Hepatocyte (in vitro differentiated cells): ENCODE results near the gene PCDHGA8.

Experiments used
- EZH2 ChIP-seq: fragments of 200-600 bp; sonication (generic); IDR thresholded peaks from 2 replicates; pipeline ENCODE4 v1.6.1; 2016; ENCODE audit warnings: antibody characterized with exemption, mild to moderate bottlenecking, borderline replicate concordance
- EZH2phosphoT487 ChIP-seq: fragments of 200-600 bp; sonication (generic); IDR thresholded peaks from one replicate; pipeline ENCODE4 v1.6.1; 2018; ENCODE audit warnings: antibody characterized with exemption, mild to moderate bottlenecking, low read depth, moderate library complexity; ENCODE audit not compliant: unreplicated experiment, severe bottlenecking
- TF ChIP-seq, protein P1 (sequence below): fragments of 200-600 bp; sonication (generic); IDR thresholded peaks from 2 replicates; pipeline ENCODE4 v1.5.1; 2016; ENCODE audit warnings: antibody characterized with exemption, mild to moderate bottlenecking; ENCODE audit not compliant: poor library complexity

DNA sequence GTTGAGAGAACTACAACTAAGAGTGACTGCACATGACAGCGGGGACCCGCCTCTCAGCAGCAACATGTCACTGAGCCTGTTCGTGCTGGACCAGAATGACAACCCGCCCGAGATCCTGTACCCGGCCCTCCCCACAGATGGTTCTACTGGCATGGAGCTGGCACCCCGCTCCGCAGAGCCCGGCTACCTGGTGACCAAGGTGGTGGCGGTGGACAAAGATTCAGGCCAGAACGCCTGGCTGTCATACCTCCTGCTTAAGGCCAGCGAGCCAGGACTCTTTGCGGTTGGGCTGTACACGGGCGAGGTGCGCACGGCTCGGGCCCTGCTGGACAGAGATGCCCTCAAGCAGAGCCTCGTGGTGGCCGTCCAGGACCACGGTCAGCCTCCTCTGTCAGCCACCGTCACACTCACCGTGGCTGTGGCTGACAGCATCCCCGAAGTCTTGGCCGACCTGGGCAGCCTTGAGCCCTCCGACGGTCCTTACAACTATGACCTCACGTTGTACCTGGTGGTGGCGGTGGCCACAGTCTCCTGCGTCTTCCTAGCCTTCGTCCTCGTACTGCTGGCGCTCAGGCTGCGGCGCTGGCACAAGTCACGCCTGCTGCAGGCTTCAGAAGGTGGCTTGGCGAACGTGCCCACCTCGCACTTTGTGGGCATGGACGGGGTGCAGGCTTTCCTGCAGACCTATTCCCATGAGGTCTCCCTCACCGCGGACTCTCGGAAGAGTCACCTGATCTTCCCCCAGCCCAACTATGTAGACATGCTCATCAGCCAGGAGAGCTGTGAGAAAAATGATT lies 7.8 kb upstream of the PCDHGA8 start:
- no peak for TF ChIP-seq EZH2
- TF ChIP-seq, protein P1, sequence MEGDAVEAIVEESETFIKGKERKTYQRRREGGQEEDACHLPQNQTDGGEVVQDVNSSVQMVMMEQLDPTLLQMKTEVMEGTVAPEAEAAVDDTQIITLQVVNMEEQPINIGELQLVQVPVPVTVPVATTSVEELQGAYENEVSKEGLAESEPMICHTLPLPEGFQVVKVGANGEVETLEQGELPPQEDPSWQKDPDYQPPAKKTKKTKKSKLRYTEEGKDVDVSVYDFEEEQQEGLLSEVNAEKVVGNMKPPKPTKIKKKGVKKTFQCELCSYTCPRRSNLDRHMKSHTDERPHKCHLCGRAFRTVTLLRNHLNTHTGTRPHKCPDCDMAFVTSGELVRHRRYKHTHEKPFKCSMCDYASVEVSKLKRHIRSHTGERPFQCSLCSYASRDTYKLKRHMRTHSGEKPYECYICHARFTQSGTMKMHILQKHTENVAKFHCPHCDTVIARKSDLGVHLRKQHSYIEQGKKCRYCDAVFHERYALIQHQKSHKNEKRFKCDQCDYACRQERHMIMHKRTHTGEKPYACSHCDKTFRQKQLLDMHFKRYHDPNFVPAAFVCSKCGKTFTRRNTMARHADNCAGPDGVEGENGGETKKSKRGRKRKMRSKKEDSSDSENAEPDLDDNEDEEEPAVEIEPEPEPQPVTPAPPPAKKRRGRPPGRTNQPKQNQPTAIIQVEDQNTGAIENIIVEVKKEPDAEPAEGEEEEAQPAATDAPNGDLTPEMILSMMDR = no peak
- no peak for TF ChIP-seq EZH2phosphoT487
